ENCODE data around the gene ZNF526. TPM values are rescaled to one million over a fixed set of nuclear protein-coding genes. Genes with fewer than 3 reads are reported as not detected.
A peak's percentile ranks its signal among the peaks of the same experiment; 100 is the strongest.

The ZNF526 gene
- total and polyA plus RNA-seq, 4 donors = 4.6 to 7.1 (median 6.0) TPM

DNA sequence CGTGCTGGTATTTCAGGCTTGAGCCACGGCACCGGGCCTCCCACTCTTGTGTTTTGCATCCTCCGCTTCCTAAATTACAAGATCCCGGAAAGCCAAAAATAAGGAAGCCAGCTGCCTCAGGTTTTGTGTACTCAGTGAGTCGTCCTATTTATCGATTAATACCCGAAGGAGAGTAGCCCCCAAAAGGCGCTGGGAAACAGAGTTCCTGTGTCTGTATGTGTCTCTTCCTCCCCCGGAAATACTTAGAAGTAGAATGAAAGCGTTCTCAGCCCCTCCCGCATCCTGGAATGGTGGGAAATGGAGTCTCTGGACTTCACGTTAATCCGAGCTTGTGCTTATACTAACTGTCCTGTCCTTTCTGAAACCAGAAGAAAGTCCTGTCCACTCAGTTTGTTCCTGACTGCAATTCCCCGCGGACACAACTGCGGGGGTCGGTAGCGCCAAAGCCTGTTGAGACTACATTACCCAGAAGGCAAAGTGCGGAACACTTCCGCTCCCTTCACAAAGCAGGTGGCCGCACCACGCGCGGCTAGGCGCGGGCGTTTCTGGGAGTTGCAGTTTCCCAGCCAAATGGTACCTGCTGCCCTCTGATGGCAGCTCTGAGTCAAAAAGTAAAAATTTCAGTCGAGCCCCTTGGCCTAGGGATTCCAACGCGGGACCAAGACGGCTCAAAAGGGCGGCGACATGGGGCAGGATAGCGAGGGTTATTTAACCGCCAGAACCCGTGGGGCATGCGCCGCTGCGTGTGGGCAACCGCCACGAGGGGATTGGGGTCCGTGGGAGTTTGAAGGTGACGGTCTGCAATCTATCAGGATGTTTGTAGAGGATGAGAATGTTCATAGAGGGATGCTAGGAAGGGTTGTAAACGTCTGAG, 24.5 kb downstream of the ZNF526 start:
- H3K27ac ChIP-seq (ENCODE audit: low read depth, low read length) = peak overlapping the region; percentile 96
- peaks cover 68% of the 10 kb centered on the region for H3K4me1 ChIP-seq (ENCODE audit: control insufficient read depth, insufficient read depth, low read length)
- WGBS (ENCODE audit: insufficient coverage) = 2% methylated on average over 43 of the region's 45 CpGs
- H3K4me3 ChIP-seq (ENCODE audit: low read depth, low read length) = peak overlapping the region; percentile 85
- peaks cover 36% of the 10 kb centered on the region for H3K36me3 ChIP-seq (ENCODE audit: control insufficient read depth, insufficient read depth, low read length)
- peak in 4 of 6 donors; percentile 77 to 98 (median 95) for DNase-seq (ENCODE audit: low read depth in 4 of 6, low spot score in 6 of 6)
- H3K27me3 ChIP-seq (ENCODE audit: control insufficient read depth, insufficient read depth, low read length) = no peaks in the 10 kb centered on the region
- H3K9me3 ChIP-seq (ENCODE audit: control insufficient read depth, insufficient read depth, low read length) = no peaks in the 10 kb centered on the region

DNA sequence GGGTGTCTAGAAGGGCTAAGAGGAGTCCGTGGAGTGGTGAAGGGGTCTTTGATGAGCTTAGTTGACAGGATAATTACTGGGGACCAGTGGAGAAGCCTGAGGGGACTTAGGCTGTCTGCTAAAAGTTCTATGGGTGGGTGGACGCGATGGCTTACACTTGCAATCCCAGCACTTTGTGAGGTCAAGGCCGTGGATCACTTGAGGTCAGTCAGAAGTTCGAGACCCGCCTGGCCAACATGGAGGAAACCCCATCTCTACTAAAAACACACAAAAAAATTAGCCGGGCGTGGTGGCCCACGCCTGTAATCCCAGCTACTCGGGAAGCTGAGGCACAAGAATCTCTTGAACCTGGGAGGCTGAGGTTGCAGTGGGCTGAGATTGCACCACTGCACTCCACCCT, 25.1 kb downstream of the ZNF526 start:
- no peak for DNase-seq (ENCODE audit: low read depth in 4 of 6, low spot score in 6 of 6)
- no peaks in the 10 kb centered on the region for H3K9me3 ChIP-seq (ENCODE audit: control insufficient read depth, insufficient read depth, low read length)
- H3K4me1 ChIP-seq (ENCODE audit: control insufficient read depth, insufficient read depth, low read length) = peaks cover 67% of the 10 kb centered on the region
- peaks cover 34% of the 10 kb centered on the region for H3K36me3 ChIP-seq (ENCODE audit: control insufficient read depth, insufficient read depth, low read length)
- peak overlapping the region; percentile 20 for H3K27ac ChIP-seq (ENCODE audit: low read depth, low read length)
- H3K4me3 ChIP-seq (ENCODE audit: low read depth, low read length) = no peak overlapping the region
- WGBS (ENCODE audit: insufficient coverage) = 40% methylated on average over 1 of the region's 10 CpGs
- H3K27me3 ChIP-seq (ENCODE audit: control insufficient read depth, insufficient read depth, low read length) = no peaks in the 10 kb centered on the region

DNA sequence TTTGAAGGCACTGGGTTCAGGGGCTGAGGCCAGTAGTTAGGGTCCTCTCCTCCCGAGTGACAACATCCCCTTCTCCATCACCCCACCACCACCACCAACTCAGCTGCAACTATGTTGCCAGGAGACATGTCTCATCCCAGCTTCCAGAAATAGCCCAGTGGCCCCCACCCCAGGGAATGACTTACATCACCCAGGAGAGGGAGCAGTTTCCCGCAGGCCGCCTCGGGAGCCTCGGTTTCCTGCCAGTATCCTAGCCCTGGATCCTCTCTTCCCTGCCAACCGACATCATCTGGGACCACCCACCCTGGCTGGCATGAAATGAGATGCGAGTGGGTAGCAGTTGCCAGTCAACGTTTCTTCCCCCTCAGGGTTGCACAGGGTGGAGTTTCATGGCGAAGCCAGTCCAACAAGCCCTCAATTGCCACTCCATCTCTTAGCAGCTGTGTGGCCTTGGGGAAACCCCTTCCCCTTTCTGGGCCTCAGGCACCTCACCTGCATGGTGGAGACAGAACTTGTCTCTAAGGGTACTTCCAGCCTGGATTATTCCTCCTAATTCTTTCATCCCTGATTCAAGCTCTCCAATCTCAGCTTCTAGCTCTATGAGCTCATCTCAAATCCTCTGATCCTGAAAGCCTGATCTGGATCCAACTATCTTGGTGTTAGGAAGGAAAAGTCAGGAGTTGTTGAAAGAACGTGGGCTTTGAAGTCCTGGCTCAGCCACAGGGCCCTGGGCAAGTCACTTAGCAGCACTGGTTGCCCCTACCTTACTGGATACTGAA, 26.2 kb downstream of the ZNF526 start:
- Histone ChIP-seq H3K4me1 (ENCODE audit: control insufficient read depth, insufficient read depth, low read length) (peaks cover 74% of the 10 kb centered on the region), H3K36me3 (ENCODE audit: control insufficient read depth, insufficient read depth, low read length) (peaks cover 41% of the 10 kb centered on the region), H3K9me3 (ENCODE audit: control insufficient read depth, insufficient read depth, low read length) (no peaks in the 10 kb centered on the region), H3K4me3 (ENCODE audit: low read depth, low read length) (no peak overlapping the region), H3K27me3 (ENCODE audit: control insufficient read depth, insufficient read depth, low read length) (no peaks in the 10 kb centered on the region), H3K27ac (ENCODE audit: low read depth, low read length) (peak overlapping the region; percentile 76)
- DNase-seq (ENCODE audit: low read depth in 4 of 6, low spot score in 6 of 6) = peak in 2 of 6 donors; percentile 79 to 94
- 26% methylated on average over 6 of the region's 10 CpGs for WGBS (ENCODE audit: insufficient coverage)

DNA sequence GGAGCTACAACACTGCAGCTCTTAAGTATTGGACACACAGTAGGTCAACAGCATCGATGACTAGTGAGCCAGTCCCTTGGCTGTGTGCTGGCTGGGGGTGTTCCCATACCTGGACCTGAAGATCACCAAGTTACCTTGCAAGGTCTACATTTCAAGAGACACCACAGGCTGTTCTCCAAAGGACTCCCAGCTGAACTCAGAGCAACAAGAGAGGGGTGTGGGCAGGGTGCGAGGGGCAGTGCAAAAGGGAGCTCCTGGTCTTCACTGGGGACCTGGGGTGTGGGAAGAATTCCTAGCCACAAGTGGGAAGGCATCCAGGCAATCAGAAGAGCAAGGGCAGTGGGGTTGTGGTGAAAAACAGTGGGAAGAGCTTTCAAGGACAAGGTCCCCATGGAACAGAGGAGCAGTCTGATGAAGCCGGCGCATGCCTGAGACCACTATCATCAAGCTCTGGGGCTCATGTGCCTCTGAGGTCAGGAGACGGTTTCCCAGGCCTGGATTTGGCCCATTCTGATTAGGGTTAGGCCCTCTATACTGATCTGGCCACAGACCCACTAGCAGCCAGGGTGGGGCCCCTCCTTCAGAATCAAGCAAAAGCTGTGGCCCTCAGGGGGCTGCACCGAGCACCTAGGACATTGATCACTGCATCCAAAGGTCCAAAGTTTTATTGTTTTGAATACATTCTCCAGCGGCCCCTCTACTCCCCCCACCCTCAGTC, 27.0 kb downstream of the ZNF526 start:
- Histone ChIP-seq H3K27ac (ENCODE audit: low read depth, low read length) (peak overlapping the region; percentile 67), H3K36me3 (ENCODE audit: control insufficient read depth, insufficient read depth, low read length) (peaks cover 41% of the 10 kb centered on the region), H3K9me3 (ENCODE audit: control insufficient read depth, insufficient read depth, low read length) (no peaks in the 10 kb centered on the region), H3K27me3 (ENCODE audit: control insufficient read depth, insufficient read depth, low read length) (no peaks in the 10 kb centered on the region), H3K4me3 (ENCODE audit: low read depth, low read length) (no peak overlapping the region), H3K4me1 (ENCODE audit: control insufficient read depth, insufficient read depth, low read length) (peaks cover 82% of the 10 kb centered on the region)
- 88% methylated on average over 6 of the region's 7 CpGs for WGBS (ENCODE audit: insufficient coverage)
- DNase-seq (ENCODE audit: low read depth in 4 of 6, low spot score in 6 of 6) = no peak

DNA sequence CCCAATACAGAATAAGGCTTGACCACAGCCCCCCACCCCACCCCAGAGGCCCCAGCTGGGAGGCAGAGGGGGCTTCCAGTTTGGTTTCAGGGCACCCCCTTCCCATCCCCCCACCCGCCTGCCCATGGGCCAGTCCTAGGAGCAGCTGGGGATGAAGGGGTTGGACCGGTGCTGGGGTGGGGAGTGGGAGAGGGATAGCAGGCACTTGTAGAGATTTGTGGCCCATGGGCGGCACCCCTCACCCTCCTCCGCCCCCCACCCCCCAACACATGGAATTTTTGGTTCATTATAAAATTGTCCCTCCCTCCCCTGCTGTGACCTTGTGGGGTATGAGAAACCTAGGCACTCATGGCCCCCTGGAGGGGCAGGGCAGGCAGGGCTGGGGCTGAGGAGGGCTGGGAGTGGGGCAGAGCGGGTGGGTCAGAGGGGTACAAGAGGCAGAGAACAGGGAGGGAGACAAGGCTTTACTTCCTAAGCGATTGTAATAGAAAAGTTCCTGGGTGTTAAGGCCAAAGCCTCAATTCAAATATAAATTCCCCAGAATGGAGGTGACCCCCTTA, 27.6 kb downstream of the ZNF526 start:
- no peak overlapping the region for H3K27ac ChIP-seq (ENCODE audit: low read depth, low read length)
- no peak overlapping the region for H3K4me3 ChIP-seq (ENCODE audit: low read depth, low read length)
- no peaks in the 10 kb centered on the region for H3K9me3 ChIP-seq (ENCODE audit: control insufficient read depth, insufficient read depth, low read length)
- H3K27me3 ChIP-seq (ENCODE audit: control insufficient read depth, insufficient read depth, low read length) = no peaks in the 10 kb centered on the region
- WGBS (ENCODE audit: insufficient coverage) = no CpG with 5 or more reads among the region's 6 CpGs
- no peak for DNase-seq (ENCODE audit: low read depth in 4 of 6, low spot score in 6 of 6)
- peaks cover 88% of the 10 kb centered on the region for H3K4me1 ChIP-seq (ENCODE audit: control insufficient read depth, insufficient read depth, low read length)
- H3K36me3 ChIP-seq (ENCODE audit: control insufficient read depth, insufficient read depth, low read length) = peaks cover 41% of the 10 kb centered on the region

DNA sequence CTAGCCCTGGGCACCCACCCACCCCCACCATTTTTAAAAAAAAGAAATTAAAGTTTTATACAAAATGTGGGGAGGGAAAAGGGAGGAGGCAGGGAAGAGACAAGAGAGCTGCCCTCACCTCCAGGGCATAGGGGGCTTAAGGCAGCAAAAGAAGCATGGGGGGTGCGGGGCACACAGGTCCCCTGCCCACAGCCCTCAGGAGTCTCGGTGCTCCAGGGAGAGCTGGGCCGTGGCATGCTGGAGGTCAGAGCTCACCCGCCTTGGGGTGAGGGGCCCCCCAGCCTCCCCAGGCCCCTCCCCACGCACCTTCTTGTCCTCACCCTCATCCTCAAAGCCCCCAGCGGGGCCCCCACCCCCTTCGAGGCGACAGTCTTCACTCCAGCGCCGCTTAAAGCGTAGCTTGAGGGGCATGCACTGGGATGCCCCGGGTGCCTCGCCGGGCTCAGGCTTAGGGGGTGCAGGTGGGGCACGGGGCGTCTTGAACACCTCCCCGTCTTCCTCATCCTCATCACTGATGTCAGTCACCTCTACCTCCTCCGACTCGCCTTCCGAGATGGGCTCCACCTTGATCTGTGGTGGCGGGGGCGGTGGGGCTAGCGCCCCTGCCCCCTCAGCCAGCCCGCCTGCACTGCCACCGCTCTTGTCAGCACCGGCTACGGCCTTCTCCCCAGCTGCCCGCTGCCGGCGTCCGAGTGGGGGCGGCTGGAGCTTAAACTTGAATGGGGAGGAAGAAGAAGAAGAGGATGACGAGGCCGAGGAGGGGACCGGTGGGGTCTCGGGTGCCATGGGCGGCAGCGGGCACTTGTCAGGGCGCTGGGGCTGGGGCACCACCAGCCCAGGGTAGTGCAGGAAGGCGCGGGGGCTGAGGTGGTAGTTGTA, 28.4 kb downstream of the ZNF526 start:
- Histone ChIP-seq H3K36me3 (ENCODE audit: control insufficient read depth, insufficient read depth, low read length) (peaks cover 41% of the 10 kb centered on the region), H3K4me1 (ENCODE audit: control insufficient read depth, insufficient read depth, low read length) (peaks cover 89% of the 10 kb centered on the region), H3K4me3 (ENCODE audit: low read depth, low read length) (no peak overlapping the region), H3K27me3 (ENCODE audit: control insufficient read depth, insufficient read depth, low read length) (no peaks in the 10 kb centered on the region), H3K9me3 (ENCODE audit: control insufficient read depth, insufficient read depth, low read length) (no peaks in the 10 kb centered on the region), H3K27ac (ENCODE audit: low read depth, low read length) (no peak overlapping the region)
- WGBS (ENCODE audit: insufficient coverage) = 90% methylated on average over 38 of the region's 41 CpGs
- no peak for DNase-seq (ENCODE audit: low read depth in 4 of 6, low spot score in 6 of 6)

DNA sequence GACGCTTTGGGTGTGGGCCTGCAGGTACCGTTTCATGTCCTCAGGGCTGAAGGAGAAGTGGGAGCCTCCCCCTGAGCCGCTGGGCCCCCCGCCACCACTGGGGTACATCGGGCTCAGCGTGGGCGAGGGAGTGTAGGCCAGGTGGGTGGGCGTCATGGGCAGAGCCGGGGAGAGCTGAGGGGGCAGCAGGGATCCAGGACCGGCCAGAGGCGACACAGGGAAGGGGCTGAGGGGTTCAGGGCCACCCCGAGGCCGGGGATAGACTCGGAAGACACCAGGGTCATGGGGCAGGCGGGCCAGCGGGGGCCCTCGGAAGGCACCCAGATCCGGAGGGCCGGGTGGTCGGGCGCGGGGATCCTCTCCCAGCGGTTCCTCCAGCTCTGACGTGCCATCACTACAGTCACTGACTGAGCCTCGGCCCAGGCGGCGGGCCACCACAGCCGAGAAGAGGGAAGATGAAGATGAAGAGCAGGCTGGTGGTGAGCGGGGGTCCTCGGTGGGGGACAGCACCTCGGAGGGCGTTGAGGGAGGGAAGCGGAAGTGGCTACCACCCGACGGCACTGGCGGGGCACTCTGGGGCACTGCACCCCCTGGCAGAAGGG, 29.1 kb downstream of the ZNF526 start:
- Histone ChIP-seq H3K27ac (ENCODE audit: low read depth, low read length) (no peak overlapping the region), H3K4me1 (ENCODE audit: control insufficient read depth, insufficient read depth, low read length) (peaks cover 82% of the 10 kb centered on the region), H3K4me3 (ENCODE audit: low read depth, low read length) (no peak overlapping the region), H3K9me3 (ENCODE audit: control insufficient read depth, insufficient read depth, low read length) (no peaks in the 10 kb centered on the region), H3K27me3 (ENCODE audit: control insufficient read depth, insufficient read depth, low read length) (no peaks in the 10 kb centered on the region), H3K36me3 (ENCODE audit: control insufficient read depth, insufficient read depth, low read length) (peaks cover 41% of the 10 kb centered on the region)
- DNase-seq (ENCODE audit: low read depth in 4 of 6, low spot score in 6 of 6) = no peak
- 93% methylated on average over 34 of the region's 36 CpGs for WGBS (ENCODE audit: insufficient coverage)

DNA sequence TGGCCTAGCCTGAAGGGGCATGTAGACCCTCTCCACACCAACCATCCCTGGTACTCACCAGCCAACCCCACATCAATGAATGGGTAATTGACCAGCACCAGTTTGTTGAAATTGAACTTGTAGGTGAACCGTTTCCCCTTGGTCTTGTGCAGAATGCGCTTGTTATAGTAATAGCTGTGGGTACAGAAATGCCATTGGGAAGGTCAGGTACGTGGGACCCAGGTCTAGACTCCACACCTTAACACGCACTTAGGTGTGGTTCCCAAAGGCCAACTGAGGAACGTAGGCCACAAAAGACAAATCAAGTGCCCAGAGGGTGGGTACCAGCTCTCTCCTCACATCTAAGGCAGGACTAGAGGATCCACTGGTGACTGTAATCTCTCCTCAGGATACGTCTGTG, 29.7 kb downstream of the ZNF526 start:
- no peaks in the 10 kb centered on the region for H3K27me3 ChIP-seq (ENCODE audit: control insufficient read depth, insufficient read depth, low read length)
- peaks cover 78% of the 10 kb centered on the region for H3K4me1 ChIP-seq (ENCODE audit: control insufficient read depth, insufficient read depth, low read length)
- peak overlapping the region; percentile 97 for H3K27ac ChIP-seq (ENCODE audit: low read depth, low read length)
- no peak for DNase-seq (ENCODE audit: low read depth in 4 of 6, low spot score in 6 of 6)
- H3K4me3 ChIP-seq (ENCODE audit: low read depth, low read length) = no peak overlapping the region
- H3K9me3 ChIP-seq (ENCODE audit: control insufficient read depth, insufficient read depth, low read length) = no peaks in the 10 kb centered on the region
- WGBS (ENCODE audit: insufficient coverage) = 82% methylated on average over 3 of the region's 6 CpGs
- peaks cover 41% of the 10 kb centered on the region for H3K36me3 ChIP-seq (ENCODE audit: control insufficient read depth, insufficient read depth, low read length)
